Measurements from ENCODE around the gene REXO5. TPM values are rescaled to one million over a fixed set of nuclear protein-coding genes. Genes with fewer than 3 reads are reported as not detected.

The REXO5 gene
- total and polyA plus RNA-seq, 9 donors: 0.73 to 7.6 (median 3.5) TPM

GRCh38 chr16:20868890-20869289 lies 62.6 kb downstream of the REXO5 start:
- H3K27ac ChIP-seq: no peak overlapping the region
- TF ChIP-seq EP300 (IDR thresholded peaks at IDR 0.05): no peak
- no peak for TF ChIP-seq CTCF (IDR thresholded peaks at IDR 0.05)
- no peak for TF ChIP-seq POLR2A (IDR thresholded peaks at IDR 0.05)
- peaks cover 19% of the 10 kb centered on the region for H3K4me1 ChIP-seq (ENCODE audit: insufficient read depth)
- H3K4me3 ChIP-seq: no peak overlapping the region
- intact Hi-C loops (cut with DNase I): no loop called here
- DNase-seq: peak; percentile 84 to 89 (median 85)
- H3K9me3 ChIP-seq: no peaks in the 10 kb centered on the region
- 0 to 10% (median 5%) methylated on average over 3 of the region's 3 CpGs for WGBS, 3 donors
- no peaks in the 10 kb centered on the region for H3K27me3 ChIP-seq
- no peaks in the 10 kb centered on the region for H3K36me3 ChIP-seq

GRCh38 chr16:20870122-20870820 lies 63.9 kb downstream of the REXO5 start:
- DNase-seq: no peak
- peaks cover 19% of the 10 kb centered on the region for H3K4me1 ChIP-seq (ENCODE audit: insufficient read depth)
- no peaks in the 10 kb centered on the region for H3K36me3 ChIP-seq
- 66 to 75% (median 72%) methylated on average over 2 of the region's 2 CpGs for WGBS, 3 donors
- H3K4me3 ChIP-seq: no peak overlapping the region
- H3K27ac ChIP-seq: no peak overlapping the region
- H3K27me3 ChIP-seq: no peaks in the 10 kb centered on the region
- TF ChIP-seq CTCF (IDR thresholded peaks at IDR 0.05): no peak
- TF ChIP-seq EP300 (IDR thresholded peaks at IDR 0.05): no peak
- TF ChIP-seq POLR2A (IDR thresholded peaks at IDR 0.05): no peak
- H3K9me3 ChIP-seq: no peaks in the 10 kb centered on the region
- intact Hi-C loops (cut with DNase I): no loop called here

- 35 to 47% (median 42%) methylated on average over 2 of the region's 2 CpGs for WGBS, 3 donors
- Histone ChIP-seq H3K4me3 (no peak overlapping the region), H3K27ac (no peak overlapping the region)
These were observed 64.9 kb downstream of the REXO5 start for GRCh38 chr16:20871258-20871657.

More at GRCh38 chr16:20871258-20871657, 64.9 kb downstream of the REXO5 start:
- no peak for DNase-seq
- Histone ChIP-seq H3K27me3 (no peaks in the 10 kb centered on the region), H3K36me3 (no peaks in the 10 kb centered on the region), H3K9me3 (no peaks in the 10 kb centered on the region), H3K4me1 (ENCODE audit: insufficient read depth) (peaks cover 16% of the 10 kb centered on the region)
- intact Hi-C loops (cut with DNase I): no loop called here
- TF ChIP-seq POLR2A (IDR thresholded peaks at IDR 0.05): no peak
- TF ChIP-seq EP300 (IDR thresholded peaks at IDR 0.05): no peak
- TF ChIP-seq CTCF (IDR thresholded peaks at IDR 0.05): no peak

Measured in ovary (tissue), 9 donors.